PFSK-1 (cell line): Measurements from ENCODE around the gene SYTL3.

Experiments used
- FOXP2 ChIP-seq: optimal IDR thresholded peaks from 2 replicates; pipeline ENCODE3; 2011; ENCODE audit warnings: borderline replicate concordance, control low read depth, inconsistent platforms; ENCODE audit not compliant: insufficient read depth; ENCODE audit errors: extremely low read length, extremely low read depth
- POLR2AphosphoS5 ChIP-seq: IDR thresholded peaks from 2 replicates; pipeline ENCODE4 v1.6.1; 2012; ENCODE audit warnings: low read depth, mild to moderate bottlenecking, control low read depth, low read length, moderate library complexity
- REST ChIP-seq, 2 experiments: IDR thresholded peaks; 2 replicates each; pipeline versions ENCODE4 v1.6.1 to v1.8.0; 2011 to 2012; ENCODE audit warnings: low read depth in 2 of 2, low read length in 2 of 2, control low read depth in 1 of 2, inconsistent platforms in 1 of 2, mild to moderate bottlenecking in 1 of 2, moderate library complexity in 1 of 2; ENCODE audit not compliant: insufficient read depth in 1 of 2
- SIN3A ChIP-seq: IDR thresholded peaks from 2 replicates; pipeline ENCODE4 v1.6.1; 2012; ENCODE audit warnings: mild to moderate bottlenecking, low read length, moderate library complexity, borderline replicate concordance; ENCODE audit not compliant: insufficient read depth
- TAF1 ChIP-seq: IDR thresholded peaks from 2 replicates; pipeline ENCODE4 v1.6.1; 2012; ENCODE audit warnings: low read length, control low read depth, borderline replicate concordance; ENCODE audit not compliant: insufficient read depth

The SYTL3 gene

GRCh38 chr6:158665332-158665731 lies 15.5 kb downstream of the SYTL3 start:
- TF ChIP-seq TAF1 (no peak), REST (IDR thresholded peaks at IDR 0.05; ENCODE audit: insufficient read depth in 1 of 2, low read depth in 2 of 2, low read length in 2 of 2) (no peak), POLR2AphosphoS5 (no peak), FOXP2 (no peak)

- no peak for TF ChIP-seq TAF1
- no peak for TF ChIP-seq SIN3A
- TF ChIP-seq FOXP2, result no peak
- no peak for TF ChIP-seq POLR2AphosphoS5
- no peak for TF ChIP-seq REST (IDR thresholded peaks at IDR 0.05; ENCODE audit: insufficient read depth in 1 of 2, low read depth in 2 of 2, low read length in 2 of 2)
These were observed 16.9 kb downstream of the SYTL3 start for GRCh38 chr6:158666628-158667359.

GRCh38 chr6:158667360-158667981 lies 17.6 kb downstream of the SYTL3 start:
- TF ChIP-seq TAF1 (no peak), FOXP2 (no peak), SIN3A (no peak), POLR2AphosphoS5 (no peak), REST (IDR thresholded peaks at IDR 0.05; ENCODE audit: insufficient read depth in 1 of 2, low read depth in 2 of 2, low read length in 2 of 2) (no peak)

GRCh38 chr6:158668707-158669103 lies 18.9 kb downstream of the SYTL3 start:
- TF ChIP-seq POLR2AphosphoS5 (no peak), SIN3A (no peak), FOXP2 (no peak), TAF1 (no peak), REST (IDR thresholded peaks at IDR 0.05; ENCODE audit: insufficient read depth in 1 of 2, low read depth in 2 of 2, low read length in 2 of 2) (no peak)
